ENCODE results near the gene CRIM1. TPM values are rescaled to one million over a fixed set of nuclear protein-coding genes. Genes with fewer than 3 reads are reported as not detected.

CRIM1 gene
- total RNA-seq, 1 donor from 2014 or later, result 41.2 TPM

- no peak for DNase-seq (ENCODE audit: low read depth)
Observed at GRCh38 chr2:36574560-36574959, 219.0 kb downstream of the CRIM1 start.

GRCh38 chr2:36577884-36578283 is 222.3 kb downstream of the CRIM1 start:
- DNase-seq (ENCODE audit: low read depth), result no peak

- DNase-seq (ENCODE audit: low read depth), result no peak
Observed at GRCh38 chr2:36578343-36579296, 223.0 kb downstream of the CRIM1 start.

- no peak for DNase-seq (ENCODE audit: low read depth)
Observed at GRCh38 chr2:36579297-36579664, 223.7 kb downstream of the CRIM1 start.

- DNase-seq (ENCODE audit: low read depth), result peak; percentile 52
Observed at GRCh38 chr2:36582538-36582937, 227.0 kb downstream of the CRIM1 start.

- DNase-seq (ENCODE audit: low read depth), result no peak
Observed at GRCh38 chr2:36582951-36583350, 227.4 kb downstream of the CRIM1 start.

GRCh38 chr2:36584148-36584794 is 228.7 kb downstream of the CRIM1 start:
- no peak for DNase-seq (ENCODE audit: low read depth)

- no peak for DNase-seq (ENCODE audit: low read depth)
Observed at GRCh38 chr2:36586672-36587071, 231.1 kb downstream of the CRIM1 start.

- no peak for DNase-seq (ENCODE audit: low read depth)
Observed at GRCh38 chr2:36587101-36587500, 231.5 kb downstream of the CRIM1 start.

GRCh38 chr2:36587556-36587955 is 232.0 kb downstream of the CRIM1 start:
- DNase-seq (ENCODE audit: low read depth), result no peak

- no peak for DNase-seq (ENCODE audit: low read depth)
Observed at GRCh38 chr2:36589230-36589630, 233.7 kb downstream of the CRIM1 start.

GRCh38 chr2:36594849-36595248 is 239.3 kb downstream of the CRIM1 start:
- no peak for DNase-seq (ENCODE audit: low read depth)

- DNase-seq (ENCODE audit: low read depth), result no peak
Observed at GRCh38 chr2:36596397-36596796, 240.8 kb downstream of the CRIM1 start.

- DNase-seq (ENCODE audit: low read depth), result no peak
Observed at GRCh38 chr2:36597003-36597531, 241.5 kb downstream of the CRIM1 start.

- peak; percentile 83 for DNase-seq (ENCODE audit: low read depth)
Observed at GRCh38 chr2:36597532-36598377, 242.2 kb downstream of the CRIM1 start, which contains the start of gene FEZ2. FEZ2 (minus strand) TSS chr2:36598168; CDS start chr2:36598142, 26 bp downstream.

Other genes with a start within 250 kb of the CRIM1 start
- 60.4 and 76.8 TPM in 2 replicates for gene FEZ2, start 242.4 kb downstream of the CRIM1 start, total RNA-seq